Measurements from ENCODE around the gene ITGB6.

The ITGB6 gene

DNA sequence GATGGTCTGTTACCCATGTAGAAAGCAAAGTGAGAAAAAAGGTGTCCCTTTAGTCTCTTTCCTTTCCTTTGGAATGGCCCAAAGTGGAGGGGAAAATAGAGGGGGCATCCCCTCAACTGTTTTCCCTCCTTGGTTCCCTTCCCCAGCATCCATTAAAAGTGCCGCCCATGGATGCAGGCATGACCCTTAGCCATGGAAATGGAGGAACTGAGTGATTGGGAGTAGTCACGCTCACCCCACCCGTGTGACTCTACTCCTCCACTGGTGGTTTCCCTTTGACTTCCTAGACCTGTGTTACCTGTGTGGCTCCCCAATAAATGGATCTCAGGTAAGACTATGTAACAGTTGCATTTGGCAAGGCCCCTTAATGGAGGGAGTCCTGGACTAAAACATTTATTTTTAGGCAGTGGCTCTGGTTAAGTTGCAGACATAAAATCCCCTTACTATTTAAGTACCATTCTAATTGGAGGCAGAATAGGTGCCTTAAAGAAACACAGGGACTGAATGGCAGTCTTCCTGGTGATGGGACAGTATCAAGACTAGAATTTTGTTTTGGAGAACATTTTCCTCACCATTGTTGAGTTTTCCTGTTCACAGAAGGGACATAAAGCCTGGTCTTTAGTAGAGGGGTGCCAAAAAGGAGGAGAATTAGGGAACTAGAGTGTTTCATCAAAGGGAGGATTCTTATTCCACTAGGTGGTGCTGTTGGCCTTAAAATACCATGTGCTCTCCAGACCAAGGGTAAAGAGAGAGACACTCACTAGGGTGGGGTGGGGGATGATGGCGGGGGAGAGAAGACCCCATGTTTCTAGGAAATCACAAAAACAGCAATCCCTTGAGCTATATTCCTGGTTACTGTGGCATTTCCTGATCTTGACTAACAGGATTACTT, 112.0 kb downstream of the ITGB6 start:
- H3K9me3 ChIP-seq (ENCODE audit: severe bottlenecking): peaks cover 20% of the 10 kb centered on the region
- no peak overlapping the region for H3K27ac ChIP-seq
- H3K4me3 ChIP-seq (ENCODE audit: low read depth, low read length): no peak overlapping the region
- H3K27me3 ChIP-seq (ENCODE audit: insufficient read depth, low read depth, severe bottlenecking): no peaks in the 10 kb centered on the region
- peak; percentile 21 for DNase-seq
- peak; percentile 49 for TF ChIP-seq CTCF (IDR thresholded peaks at IDR 0.05; ENCODE audit: low read depth, low read length)
- no peaks in the 10 kb centered on the region for H3K36me3 ChIP-seq

- no peaks in the 10 kb centered on the region for H3K36me3 ChIP-seq
- peaks cover 20% of the 10 kb centered on the region for H3K9me3 ChIP-seq (ENCODE audit: severe bottlenecking)
- peak; percentile 1; the same call in 1 of the 2 replicates for TF ChIP-seq CTCF (IDR thresholded peaks at IDR 0.05; ENCODE audit: low read depth, low read length)
- H3K27me3 ChIP-seq (ENCODE audit: insufficient read depth, low read depth, severe bottlenecking): no peaks in the 10 kb centered on the region
- DNase-seq: no peak
- no peak overlapping the region for H3K4me3 ChIP-seq (ENCODE audit: low read depth, low read length)
- no peak overlapping the region for H3K27ac ChIP-seq
Measured at GRCh38 chr2:160085662-160086061, 114.4 kb downstream of the ITGB6 start.

GRCh38 chr2:160077912-160078810, 121.9 kb downstream of the ITGB6 start:
- TF ChIP-seq CTCF (IDR thresholded peaks at IDR 0.05; ENCODE audit: low read depth, low read length): no peak
- Histone ChIP-seq H3K27me3 (ENCODE audit: insufficient read depth, low read depth, severe bottlenecking) (no peaks in the 10 kb centered on the region), H3K4me3 (ENCODE audit: low read depth, low read length) (no peak overlapping the region), H3K9me3 (ENCODE audit: severe bottlenecking) (no peaks in the 10 kb centered on the region), H3K27ac (no peak overlapping the region), H3K36me3 (no peaks in the 10 kb centered on the region)
- no peak for DNase-seq

DNA sequence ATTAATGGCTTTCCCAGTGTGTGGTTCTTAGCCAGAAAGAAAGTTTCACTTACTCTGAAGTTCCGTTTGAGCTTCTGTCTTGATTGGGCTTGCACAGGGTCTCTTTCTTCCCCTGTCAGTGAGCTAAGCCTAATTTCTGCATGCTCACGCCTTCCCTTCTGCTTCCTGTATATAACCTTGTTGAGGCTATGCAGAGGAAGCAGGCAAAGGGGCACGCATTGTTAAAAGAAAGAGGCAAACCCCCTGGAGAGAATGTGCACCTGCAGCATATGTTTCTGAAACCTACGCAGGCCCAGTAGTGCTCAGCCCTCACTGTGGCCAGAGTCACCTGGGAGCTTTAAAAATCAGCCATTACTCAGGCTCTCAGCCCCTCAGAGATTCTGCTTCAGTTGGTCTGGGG, 123.2 kb downstream of the ITGB6 start:
- H3K9me3 ChIP-seq (ENCODE audit: severe bottlenecking): no peaks in the 10 kb centered on the region
- no peaks in the 10 kb centered on the region for H3K36me3 ChIP-seq
- no peak overlapping the region for H3K4me3 ChIP-seq (ENCODE audit: low read depth, low read length)
- H3K27ac ChIP-seq: no peak overlapping the region
- DNase-seq: no peak
- H3K27me3 ChIP-seq (ENCODE audit: insufficient read depth, low read depth, severe bottlenecking): no peaks in the 10 kb centered on the region
- TF ChIP-seq CTCF (IDR thresholded peaks at IDR 0.05; ENCODE audit: low read depth, low read length): no peak

- Histone ChIP-seq H3K4me3 (ENCODE audit: low read depth, low read length) (no peak overlapping the region), H3K27me3 (ENCODE audit: insufficient read depth, low read depth, severe bottlenecking) (no peaks in the 10 kb centered on the region), H3K36me3 (no peaks in the 10 kb centered on the region), H3K9me3 (ENCODE audit: severe bottlenecking) (no peaks in the 10 kb centered on the region), H3K27ac (no peak overlapping the region)
- TF ChIP-seq CTCF (IDR thresholded peaks at IDR 0.05; ENCODE audit: low read depth, low read length): no peak
- no peak for DNase-seq
Measured at GRCh38 chr2:160076241-160076640, 123.8 kb downstream of the ITGB6 start.

Measured in WERI-Rb-1 (cell line).